Body of pancreas (tissue), 4 donors: ENCODE measurements around the gene BCL11B.

Experiments used
- POLR2A ChIP-seq, 3 donors: fragments of 450-650 bp; IDR thresholded peaks; one replicate each; pipeline ENCODE4 v1.6.1; 2016; ENCODE audit warnings: antibody characterized with exemption in 3 of 3, mild to moderate bottlenecking in 2 of 3
- TF ChIP-seq, protein P1 (sequence below), 7 experiments: fragments of 450-650 bp in 4 of 7; fragments of 200-600 bp in 3 of 7; sonication (generic) in 3 of 7; IDR thresholded peaks; one replicate each; pipeline ENCODE4 v1.5.1; 2016 to 2019; ENCODE audit warnings: antibody characterized with exemption in 7 of 7

DNA sequence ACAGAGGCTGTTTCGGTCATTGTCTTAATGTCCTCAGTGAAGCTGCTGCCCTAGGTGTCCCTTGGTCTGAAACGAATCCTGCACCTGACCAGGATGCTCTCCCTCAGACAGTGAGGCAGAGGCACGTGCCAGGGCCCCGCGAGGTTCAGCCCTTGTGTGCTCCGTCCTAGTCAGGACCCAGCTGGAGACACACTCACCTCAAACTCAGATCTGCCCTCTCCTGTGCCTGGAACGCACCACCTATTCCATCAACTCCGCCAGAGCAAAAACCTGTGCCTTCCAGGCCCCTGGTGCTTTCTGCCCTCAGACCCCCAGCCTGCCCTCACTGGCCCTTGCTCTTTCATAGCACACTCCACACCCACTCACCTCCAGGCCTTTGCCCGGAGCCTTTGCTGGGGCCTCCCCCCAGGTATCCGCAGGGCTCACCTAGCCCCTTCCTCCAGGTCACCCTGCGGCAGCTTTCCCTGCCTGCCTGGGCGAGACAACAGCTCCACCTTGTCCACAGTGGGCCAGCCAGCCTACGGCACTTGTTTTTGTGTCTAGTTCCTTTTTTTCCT, 150.6 kb downstream of the BCL11B start:
- TF ChIP-seq, protein P1, sequence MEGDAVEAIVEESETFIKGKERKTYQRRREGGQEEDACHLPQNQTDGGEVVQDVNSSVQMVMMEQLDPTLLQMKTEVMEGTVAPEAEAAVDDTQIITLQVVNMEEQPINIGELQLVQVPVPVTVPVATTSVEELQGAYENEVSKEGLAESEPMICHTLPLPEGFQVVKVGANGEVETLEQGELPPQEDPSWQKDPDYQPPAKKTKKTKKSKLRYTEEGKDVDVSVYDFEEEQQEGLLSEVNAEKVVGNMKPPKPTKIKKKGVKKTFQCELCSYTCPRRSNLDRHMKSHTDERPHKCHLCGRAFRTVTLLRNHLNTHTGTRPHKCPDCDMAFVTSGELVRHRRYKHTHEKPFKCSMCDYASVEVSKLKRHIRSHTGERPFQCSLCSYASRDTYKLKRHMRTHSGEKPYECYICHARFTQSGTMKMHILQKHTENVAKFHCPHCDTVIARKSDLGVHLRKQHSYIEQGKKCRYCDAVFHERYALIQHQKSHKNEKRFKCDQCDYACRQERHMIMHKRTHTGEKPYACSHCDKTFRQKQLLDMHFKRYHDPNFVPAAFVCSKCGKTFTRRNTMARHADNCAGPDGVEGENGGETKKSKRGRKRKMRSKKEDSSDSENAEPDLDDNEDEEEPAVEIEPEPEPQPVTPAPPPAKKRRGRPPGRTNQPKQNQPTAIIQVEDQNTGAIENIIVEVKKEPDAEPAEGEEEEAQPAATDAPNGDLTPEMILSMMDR (IDR thresholded peaks at IDR 0.05), result no peak
- no peak for TF ChIP-seq POLR2A (IDR thresholded peaks at IDR 0.05)
